ENCODE data around the gene RNLS.

The RNLS gene

GRCh38 chr10:88582806-88583583 is at the start of gene RNLS:
RNLS (minus strand) TSS chr10:88583318.
- DNase-seq (ENCODE audit: low spot score) = peak; percentile 26

GRCh38 chr10:88624840-88625239 is 41.7 kb upstream of the RNLS start:
- no peak for DNase-seq (ENCODE audit: low spot score)

GRCh38 chr10:88623835-88624234 is 40.7 kb upstream of the RNLS start:
- DNase-seq (ENCODE audit: low spot score) = no peak

- DNase-seq (ENCODE audit: low spot score) = no peak
Observed at GRCh38 chr10:88620441-88620840, 37.3 kb upstream of the RNLS start.

GRCh38 chr10:88618496-88618895 is 35.4 kb upstream of the RNLS start:
- no peak for DNase-seq (ENCODE audit: low spot score)

GRCh38 chr10:88617772-88618300 is 34.7 kb upstream of the RNLS start:
- no peak for DNase-seq (ENCODE audit: low spot score)

- no peak for DNase-seq (ENCODE audit: low spot score)
Observed at GRCh38 chr10:88616250-88616977, 33.3 kb upstream of the RNLS start.

GRCh38 chr10:88608780-88609179 is 25.7 kb upstream of the RNLS start:
- no peak for DNase-seq (ENCODE audit: low spot score)

GRCh38 chr10:88608052-88608732 is 25.1 kb upstream of the RNLS start:
- no peak for DNase-seq (ENCODE audit: low spot score)

- no peak for DNase-seq (ENCODE audit: low spot score)
Observed at GRCh38 chr10:88598055-88598454, 14.9 kb upstream of the RNLS start.

GRCh38 chr10:88594482-88594881 is 11.4 kb upstream of the RNLS start:
- DNase-seq (ENCODE audit: low spot score) = no peak

GRCh38 chr10:88592906-88593305 is 9.8 kb upstream of the RNLS start:
- DNase-seq (ENCODE audit: low spot score) = no peak

- no peak for DNase-seq (ENCODE audit: low spot score)
Observed at GRCh38 chr10:88592381-88592780, 9.3 kb upstream of the RNLS start.

GRCh38 chr10:88586462-88586861 is 3.3 kb upstream of the RNLS start, which contains the start of gene LIPJ:
LIPJ (plus strand) TSS chr10:88586762; CDS start chr10:88590688, 3,926 bp downstream.
- no peak for DNase-seq (ENCODE audit: low spot score)

- DNase-seq (ENCODE audit: low spot score) = no peak
Observed at GRCh38 chr10:88583584-88583957, 453 bp upstream of the RNLS start.

GRCh38 chr10:88582411-88582805 is 710 bp downstream of the RNLS start:
- no peak for DNase-seq (ENCODE audit: low spot score)

GRCh38 chr10:88565072-88565471 is 18.0 kb downstream of the RNLS start:
- DNase-seq (ENCODE audit: low spot score) = no peak

GRCh38 chr10:88562152-88562551 is 21.0 kb downstream of the RNLS start:
- no peak for DNase-seq (ENCODE audit: low spot score)

GRCh38 chr10:88557658-88558057 is 25.5 kb downstream of the RNLS start:
- no peak for DNase-seq (ENCODE audit: low spot score)

GRCh38 chr10:88557256-88557655 is 25.9 kb downstream of the RNLS start:
- no peak for DNase-seq (ENCODE audit: low spot score)

- DNase-seq (ENCODE audit: low spot score) = no peak
Observed at GRCh38 chr10:88555190-88555908, 27.8 kb downstream of the RNLS start.

Data from hematopoietic multipotent progenitor cell treated with erythropoietin and hydrocortisone succinate and interleukin-3 and kit ligand, for 17 days (in vitro differentiated cells).